Stimulated activated naive CD4-positive, alpha-beta T cell treated with Interleukin-2 at 50 U/mL for 16 hours (primary cell): ENCODE results near the gene CSK.
"Not testable (repeated sequence)": the region's sequence is repeated elsewhere in the genome, so short reads cannot be mapped to it uniquely, and the experiment has no call there.

Experiments used
- DNase-seq: peaks from one replicate; lab custom pipeline; 2025; lab: John Stamatoyannopoulos, UW

Gene CSK

GRCh38 chr15:74770211-74770903, 11.5 kb upstream of the CSK start:
- no peak for DNase-seq

DNA sequence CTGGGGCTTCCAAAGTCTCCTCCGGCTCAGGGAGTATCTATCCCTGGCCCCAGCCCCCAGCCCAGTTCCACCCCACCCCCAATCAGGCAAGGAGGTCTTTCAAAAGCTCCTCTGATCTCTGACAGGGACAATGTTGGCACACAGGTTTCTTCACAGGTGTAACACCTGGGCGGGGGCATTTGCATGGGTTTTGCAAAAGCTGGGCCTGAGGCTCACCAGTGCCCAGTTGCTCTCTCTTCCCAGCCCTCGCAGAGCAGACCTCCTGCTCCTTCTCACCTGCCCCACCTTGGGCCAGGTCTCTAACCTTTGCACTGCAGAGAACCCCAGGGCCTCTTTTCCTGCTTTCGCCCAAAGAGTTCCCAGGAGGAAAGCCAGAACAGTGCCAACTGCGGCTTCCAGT, 8.6 kb upstream of the CSK start:
- no peak for DNase-seq

GRCh38 chr15:74773731-74774252, 8.1 kb upstream of the CSK start:
- no peak for DNase-seq

- no peak for DNase-seq
These were observed 6.7 kb upstream of the CSK start for GRCh38 chr15:74775132-74775562.

- no peak for DNase-seq
These were observed 6.0 kb upstream of the CSK start for GRCh38 chr15:74775894-74776293.

GRCh38 chr15:74776821-74777768, 4.8 kb upstream of the CSK start:
- peak; percentile 44 for DNase-seq

- no peak for DNase-seq
These were observed 3.9 kb upstream of the CSK start for GRCh38 chr15:74777769-74778598.

- DNase-seq = no peak
These were observed 3.3 kb upstream of the CSK start for GRCh38 chr15:74778599-74778970.

DNA sequence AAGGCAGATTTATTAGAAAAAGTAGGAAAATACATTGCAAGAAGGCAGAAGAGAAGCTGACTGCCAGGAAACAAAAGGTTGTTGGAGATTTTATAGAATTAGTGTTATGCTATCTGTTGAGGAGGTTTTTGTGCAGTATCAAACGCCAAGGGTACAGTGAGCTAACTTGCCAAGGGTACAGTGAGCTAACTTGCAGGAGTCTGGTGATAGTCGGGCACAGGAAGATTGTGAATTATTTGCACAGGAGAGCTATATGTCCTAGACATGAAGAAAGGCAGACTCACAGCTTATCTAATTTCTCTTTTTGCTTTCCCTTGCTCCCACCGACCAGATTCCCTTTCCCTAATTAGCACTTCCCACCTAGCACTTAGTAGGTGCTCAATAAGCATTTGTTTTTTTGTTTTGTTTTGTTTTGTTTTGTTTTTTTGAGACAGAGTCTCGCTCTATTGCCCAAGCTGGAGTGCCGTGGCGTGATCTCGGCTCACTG, 2.7 kb upstream of the CSK start:
- no peak for DNase-seq

GRCh38 chr15:74780523-74781430, 1.1 kb upstream of the CSK start:
- peak; percentile 45 for DNase-seq

DNA sequence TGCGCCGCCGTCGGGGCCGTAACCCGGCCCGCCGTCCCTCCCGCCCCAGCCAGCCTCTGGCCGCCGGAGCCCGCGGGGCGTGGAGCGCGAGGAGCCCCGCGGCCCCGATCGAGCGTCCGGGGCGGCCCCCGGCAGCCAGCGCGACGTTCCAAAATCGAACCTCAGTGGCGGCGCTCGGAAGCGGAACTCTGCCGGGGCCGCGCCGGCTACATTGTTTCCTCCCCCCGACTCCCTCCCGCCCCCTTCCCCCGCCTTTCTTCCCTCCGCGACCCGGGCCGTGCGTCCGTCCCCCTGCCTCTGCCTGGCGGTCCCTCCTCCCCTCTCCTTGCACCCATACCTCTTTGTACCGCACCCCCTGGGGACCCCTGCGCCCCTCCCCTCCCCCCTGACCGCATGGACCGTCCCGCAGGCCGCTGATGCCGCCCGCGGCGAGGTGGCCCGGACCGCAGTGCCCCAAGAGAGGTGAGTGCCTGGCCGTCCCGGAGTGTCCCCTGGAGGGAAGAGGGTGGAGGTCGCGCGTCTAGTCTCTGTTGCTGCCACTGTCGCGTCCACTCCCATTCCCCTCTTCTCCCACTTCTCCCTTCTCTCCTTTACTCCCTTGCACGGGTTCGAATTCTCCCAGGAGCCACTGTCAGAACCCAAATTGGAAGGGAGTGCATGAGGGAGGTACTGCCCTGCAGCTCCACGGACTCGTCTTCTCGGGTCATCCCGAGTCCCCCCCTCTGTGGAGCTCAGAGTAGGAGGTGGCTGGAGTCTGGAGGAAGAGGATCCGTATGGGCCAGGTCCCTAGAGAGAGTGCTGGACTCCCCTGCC, 585 bp downstream of the CSK start:
- peak; percentile 58 for DNase-seq

DNA sequence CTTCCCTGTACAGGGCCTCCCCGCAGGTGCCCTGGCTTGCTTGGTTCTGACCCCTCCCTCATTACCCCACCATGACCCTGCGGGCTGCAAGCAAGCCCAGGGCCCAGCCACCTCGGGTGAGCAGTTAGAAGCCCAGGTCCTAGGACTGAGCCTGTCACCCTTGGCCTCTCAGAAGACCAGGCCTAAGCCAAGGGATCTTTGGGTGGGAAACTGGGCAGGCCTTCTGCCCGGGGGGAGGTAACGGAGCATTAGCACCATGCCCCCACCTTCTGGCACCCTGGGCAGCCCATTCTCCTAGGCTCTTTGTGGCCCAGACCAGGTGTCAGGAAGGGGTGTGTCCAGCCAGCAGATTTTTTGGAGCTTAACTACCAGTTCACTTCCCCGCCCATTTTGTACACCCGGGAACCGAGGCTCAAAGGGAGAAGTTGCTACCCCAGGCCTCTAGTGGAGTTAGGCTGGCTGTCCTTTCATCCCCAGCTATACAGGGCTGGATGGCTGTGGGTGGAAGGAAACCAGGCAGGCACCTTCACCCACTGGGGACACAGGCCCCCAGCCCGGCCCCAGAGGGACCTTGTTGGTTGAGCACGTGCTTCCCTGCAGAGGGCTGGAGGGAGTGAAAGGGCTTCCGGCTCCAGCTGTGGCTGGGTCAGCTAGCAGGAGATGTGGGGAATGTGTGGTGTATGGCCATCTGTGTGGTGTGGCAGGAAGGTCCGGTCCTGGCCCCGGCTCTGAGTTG, 1.4 kb downstream of the CSK start:
- DNase-seq = no peak

DNA sequence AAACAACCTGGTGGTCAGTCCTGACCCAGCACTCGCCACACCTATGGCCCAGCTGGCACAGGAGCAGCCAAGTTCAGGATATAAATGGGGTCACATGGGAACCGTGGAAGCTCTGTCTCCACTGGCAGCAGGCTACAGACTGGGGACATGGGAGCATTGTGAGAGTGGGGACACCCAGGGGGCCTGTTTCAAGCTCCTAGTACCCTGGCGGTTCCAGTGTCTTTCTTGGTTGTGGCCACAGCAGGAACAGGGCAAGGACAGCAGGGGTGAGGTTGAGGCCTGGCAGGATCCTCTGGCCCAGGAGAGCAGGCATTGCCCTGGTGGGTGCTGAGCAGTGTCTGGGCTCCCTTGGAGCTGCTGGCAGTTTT, 1.9 kb downstream of the CSK start:
- no peak for DNase-seq

DNA sequence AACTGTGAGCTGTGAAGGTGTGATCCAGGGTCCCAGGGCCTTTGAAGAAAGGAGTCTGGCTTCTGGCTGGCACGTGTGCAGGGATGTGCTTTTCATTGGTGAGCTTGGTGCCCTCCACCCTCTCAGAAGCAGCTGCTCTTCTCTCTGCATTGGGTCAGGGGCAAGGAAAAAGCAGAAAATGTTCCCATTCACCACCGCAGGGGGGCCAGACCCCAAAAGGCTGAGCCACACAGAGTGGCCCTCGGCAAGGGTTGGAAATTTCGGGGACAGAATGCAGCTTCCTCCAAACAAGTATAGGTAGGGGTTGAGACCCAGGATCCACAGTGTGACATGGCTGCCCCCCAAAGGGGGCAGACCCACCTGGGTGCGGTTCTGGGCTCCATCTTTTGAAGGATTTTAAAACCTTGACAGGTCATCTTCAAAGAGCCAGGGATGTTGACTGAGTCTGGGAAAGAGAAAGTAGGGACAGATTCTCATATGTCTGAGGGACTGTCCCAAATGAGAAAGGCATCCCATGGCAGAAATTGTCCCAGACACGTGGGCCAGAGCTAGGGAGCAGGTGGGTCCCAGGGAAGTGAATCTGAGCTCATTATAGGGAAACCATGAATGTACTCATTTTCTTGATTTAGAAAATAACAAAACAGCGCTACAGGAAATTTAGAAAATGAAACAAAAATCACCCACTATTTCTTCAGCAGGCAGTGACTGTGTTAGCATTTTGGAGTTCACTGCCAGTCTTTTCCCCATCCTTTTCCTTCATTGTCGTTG, 2.7 kb downstream of the CSK start:
- no peak for DNase-seq

- no peak for DNase-seq
These were observed 3.5 kb downstream of the CSK start for GRCh38 chr15:74785194-74786032.

DNA sequence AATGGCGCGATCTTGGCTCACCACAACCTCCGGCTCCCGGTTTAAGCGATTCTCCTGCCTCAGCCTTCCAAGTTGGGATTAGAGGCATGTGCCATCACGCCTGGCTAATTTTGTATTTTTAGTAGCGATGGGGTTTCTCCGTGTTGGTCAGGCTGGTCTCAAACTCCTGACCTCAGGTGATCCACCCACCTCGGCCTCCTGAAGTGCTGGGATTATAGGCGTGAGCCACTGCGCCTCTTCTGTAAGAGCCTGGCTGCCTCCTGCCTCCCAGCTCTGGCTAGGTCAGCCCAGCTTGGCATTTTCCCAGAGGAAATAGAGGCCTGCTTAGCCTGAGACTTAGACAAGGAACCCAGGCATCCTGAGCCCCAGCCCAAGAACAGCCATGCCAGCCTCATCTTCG, 4.2 kb downstream of the CSK start:
- not testable (repeated sequence) for DNase-seq

DNA sequence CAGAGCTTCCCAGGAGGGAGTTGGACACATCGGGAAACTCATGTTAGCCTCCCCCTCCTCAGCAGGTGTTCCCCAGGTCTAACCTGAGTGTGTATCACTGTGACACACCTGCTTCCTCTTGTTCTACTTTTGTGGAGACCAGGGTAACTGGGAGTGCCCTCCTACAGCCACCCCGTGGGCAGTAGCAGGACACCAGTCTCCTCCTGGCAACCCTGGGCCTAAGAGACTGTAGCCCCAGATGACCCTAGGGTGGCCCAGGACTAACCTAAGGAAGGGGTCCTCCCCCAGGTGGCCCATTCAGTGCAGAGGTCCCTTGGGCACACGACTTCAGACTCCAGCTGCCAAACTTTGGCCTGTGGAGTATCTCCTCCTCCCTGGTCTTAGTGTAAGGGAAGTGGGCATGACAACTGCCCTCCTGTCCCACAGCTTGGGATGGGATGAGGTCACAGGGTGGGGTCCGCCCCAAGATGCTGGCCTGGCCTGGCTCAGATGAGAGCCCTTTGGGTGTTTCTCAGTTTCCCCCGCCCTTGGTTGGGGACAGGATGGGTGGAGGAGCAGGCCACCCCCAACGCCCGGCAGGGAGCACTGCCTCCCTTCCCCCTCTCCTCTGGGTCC, 4.8 kb downstream of the CSK start:
- DNase-seq = no peak
